ENCODE results near the gene GFI1B.

Gene GFI1B

DNA sequence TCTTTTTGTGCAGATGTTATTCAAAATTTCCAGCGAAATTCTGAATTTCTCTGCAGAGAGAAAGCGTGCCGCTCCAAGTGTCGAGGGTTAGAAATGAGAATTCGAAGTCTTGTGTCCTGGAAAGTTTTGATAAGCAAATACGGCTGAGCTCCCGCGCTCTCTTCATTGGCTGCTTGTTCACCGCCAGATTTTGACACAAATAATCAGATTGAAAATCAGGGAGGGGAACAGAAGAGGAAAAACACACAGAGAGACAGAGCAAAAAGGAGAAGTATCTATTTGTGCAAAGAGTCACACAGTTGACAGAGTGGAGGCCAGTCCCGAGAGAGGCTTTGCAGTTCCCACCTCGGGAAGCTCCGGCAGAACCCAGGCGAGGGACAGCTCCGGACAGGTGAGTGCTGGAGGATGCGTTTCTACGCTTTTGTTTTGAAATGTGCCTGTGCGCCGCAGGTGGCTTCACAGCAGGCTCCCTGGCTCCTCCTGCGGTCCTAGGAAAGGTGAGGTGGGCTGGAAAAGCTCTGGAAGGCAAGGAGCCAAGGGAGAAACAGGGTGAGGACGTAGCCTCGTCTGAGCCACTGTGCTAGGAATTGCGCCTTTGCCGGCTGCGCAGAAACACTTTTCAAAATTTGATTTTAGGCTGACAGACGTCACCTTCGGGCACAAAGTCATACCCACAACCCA lies at the start of gene GFI1B:
Gene GFI1B (plus strand): TSS at position 244 of the 681 bp plus-strand sequence. CDS start 7,985 bp downstream, outside the sequence.
- no peak for TF ChIP-seq JUND (IDR thresholded peaks at IDR 0.05; ENCODE audit: low read depth)
- in situ Hi-C loops (cut with HindIII; ENCODE audit: low pct_unique_long_range_greater_than_20kb, low sequenced_read_pairs), result no loop called here
- peak in 1 of 2 experiments; percentile 68 for DNase-seq (ENCODE audit: low read depth in 1 of 2, low spot score in 1 of 2)

DNA sequence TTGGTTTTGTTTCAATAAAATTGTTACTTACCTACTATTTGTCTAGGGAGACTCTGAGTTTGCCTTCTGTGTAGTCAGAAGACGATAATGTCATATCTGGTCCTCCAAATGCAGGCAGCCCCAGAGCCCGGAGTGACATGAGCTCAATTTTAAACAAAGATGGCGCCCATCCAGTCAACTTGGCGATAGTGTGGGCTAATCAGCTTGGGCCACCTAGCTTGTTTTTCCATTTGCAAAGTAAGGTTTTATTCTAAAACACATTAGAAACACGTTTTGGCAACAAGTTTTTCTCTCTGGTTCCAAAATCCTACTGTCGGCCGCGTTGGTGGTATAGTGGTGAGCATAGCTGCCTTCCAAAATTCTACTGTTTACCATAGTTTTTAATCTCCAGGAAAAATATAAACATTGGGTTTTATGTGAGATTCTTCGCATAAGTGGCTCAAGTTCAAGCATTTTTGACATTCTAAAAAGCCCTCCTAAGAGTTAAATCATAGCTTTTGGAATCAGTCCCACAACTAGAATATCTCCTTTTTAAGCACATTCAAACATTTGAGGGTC lies 47.2 kb upstream of the GFI1B start:
- no peak for TF ChIP-seq JUND (IDR thresholded peaks at IDR 0.05; ENCODE audit: low read depth)
- in situ Hi-C loops (cut with HindIII; ENCODE audit: low pct_unique_long_range_greater_than_20kb, low sequenced_read_pairs), result no loop called here
- no peak for DNase-seq (ENCODE audit: low read depth in 1 of 2, low spot score in 1 of 2)

DNA sequence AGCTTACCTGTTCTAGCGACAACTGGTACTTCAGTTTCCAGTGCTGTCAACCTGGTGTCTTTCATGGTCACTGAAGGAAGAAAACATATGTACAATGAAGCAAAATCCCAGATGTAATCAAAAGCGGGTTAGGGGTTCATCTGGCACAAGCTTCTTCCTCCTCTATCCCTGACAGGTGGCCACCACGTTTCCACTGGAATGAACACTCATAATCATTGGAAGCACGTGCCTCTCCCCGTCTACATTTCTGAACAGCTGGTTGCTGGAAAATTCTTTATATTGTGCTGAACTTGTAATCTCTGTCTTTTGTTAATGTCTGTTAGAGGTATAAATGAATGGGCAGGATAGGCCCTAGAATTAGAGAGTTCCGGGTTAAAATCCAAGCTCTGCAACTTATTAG lies 43.5 kb upstream of the GFI1B start:
- DNase-seq (ENCODE audit: low read depth in 1 of 2, low spot score in 1 of 2), result no peak
- in situ Hi-C loops (cut with HindIII; ENCODE audit: low pct_unique_long_range_greater_than_20kb, low sequenced_read_pairs), result no loop called here
- no peak for TF ChIP-seq JUND (IDR thresholded peaks at IDR 0.05; ENCODE audit: low read depth)

DNA sequence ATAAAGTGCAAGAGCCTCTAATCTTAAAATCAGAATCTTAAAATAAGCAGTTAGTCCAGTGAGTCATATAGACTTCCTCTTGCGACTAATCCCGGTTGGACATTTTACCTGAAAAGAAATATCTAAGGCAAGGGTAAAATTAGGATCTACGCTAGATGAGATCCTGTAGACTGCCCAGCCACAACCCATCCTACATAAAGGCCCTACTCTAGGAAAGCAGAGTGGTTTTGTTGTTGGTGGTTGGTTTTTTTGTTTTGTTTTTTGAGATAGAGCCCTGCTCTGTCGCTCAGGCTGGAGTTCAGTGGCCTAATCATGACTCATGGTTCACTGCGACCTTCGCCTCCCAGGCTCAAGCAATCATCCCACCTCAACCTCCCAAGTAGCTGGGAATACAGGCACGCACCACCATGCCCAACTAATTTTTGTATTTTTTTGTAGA lies 41.0 kb upstream of the GFI1B start:
- in situ Hi-C loops (cut with HindIII; ENCODE audit: low pct_unique_long_range_greater_than_20kb, low sequenced_read_pairs), result no loop called here
- DNase-seq (ENCODE audit: low read depth in 1 of 2, low spot score in 1 of 2), result peak in 1 of 2 experiments; percentile 31
- TF ChIP-seq JUND (IDR thresholded peaks at IDR 0.05; ENCODE audit: low read depth), result no peak

DNA sequence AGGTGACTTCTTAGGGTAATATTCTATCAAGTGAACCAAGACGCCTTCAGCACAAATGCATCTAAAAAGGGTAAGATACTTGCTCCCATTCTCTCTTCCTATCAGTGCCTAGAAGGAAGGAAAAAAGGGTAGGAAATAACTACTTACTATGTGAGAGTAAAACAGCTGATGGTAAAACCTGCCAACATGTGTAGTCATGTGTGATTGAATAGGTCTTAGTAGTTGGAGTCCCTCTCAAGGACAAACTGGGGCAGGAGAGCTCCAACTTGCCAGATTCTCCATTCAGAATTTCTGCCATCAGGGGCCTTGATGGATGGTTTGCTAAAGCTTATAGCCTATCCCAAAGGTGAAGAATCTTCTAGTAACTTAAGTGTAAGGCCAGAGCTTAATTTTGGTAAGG lies 39.3 kb upstream of the GFI1B start:
- no peak for TF ChIP-seq JUND (IDR thresholded peaks at IDR 0.05; ENCODE audit: low read depth)
- in situ Hi-C loops (cut with HindIII; ENCODE audit: low pct_unique_long_range_greater_than_20kb, low sequenced_read_pairs), result no loop called here

DNA sequence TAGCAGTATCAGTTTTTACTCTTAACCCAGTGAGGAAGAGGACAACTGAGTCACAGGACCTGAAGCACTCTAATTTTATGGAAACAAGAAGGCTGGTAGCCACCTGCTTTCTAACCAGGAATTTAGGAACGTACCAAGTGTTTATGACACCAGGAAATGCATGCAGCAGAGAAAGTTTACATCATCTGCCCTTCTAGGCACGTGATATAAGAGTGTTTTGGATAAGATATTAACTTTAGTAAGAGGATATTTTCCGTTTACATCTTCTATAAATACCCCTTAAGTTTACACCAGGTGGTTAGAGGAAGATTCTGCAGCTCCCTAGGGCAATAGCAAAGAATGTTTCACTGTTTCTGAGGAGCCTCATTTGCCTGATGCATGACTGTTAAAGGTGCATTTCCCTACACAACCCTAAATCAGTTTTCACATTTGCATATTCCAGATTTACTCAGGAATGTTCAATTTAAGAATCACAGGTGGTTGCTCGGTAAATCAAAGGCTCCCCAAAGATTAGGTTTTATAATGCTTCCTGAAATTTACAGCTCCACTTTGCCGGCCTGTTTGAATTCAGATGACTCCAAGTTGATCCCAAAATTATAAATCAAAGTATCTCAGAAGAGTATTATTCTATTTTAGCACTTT lies 35.8 kb upstream of the GFI1B start:
- no peak for TF ChIP-seq JUND (IDR thresholded peaks at IDR 0.05; ENCODE audit: low read depth)
- no peak for DNase-seq (ENCODE audit: low read depth in 1 of 2, low spot score in 1 of 2)
- in situ Hi-C loops (cut with HindIII; ENCODE audit: low pct_unique_long_range_greater_than_20kb, low sequenced_read_pairs), result no loop called here

More for the DNA sequence above, 39.3 kb upstream of the GFI1B start:
- DNase-seq (ENCODE audit: low read depth in 1 of 2, low spot score in 1 of 2), result no peak

DNA sequence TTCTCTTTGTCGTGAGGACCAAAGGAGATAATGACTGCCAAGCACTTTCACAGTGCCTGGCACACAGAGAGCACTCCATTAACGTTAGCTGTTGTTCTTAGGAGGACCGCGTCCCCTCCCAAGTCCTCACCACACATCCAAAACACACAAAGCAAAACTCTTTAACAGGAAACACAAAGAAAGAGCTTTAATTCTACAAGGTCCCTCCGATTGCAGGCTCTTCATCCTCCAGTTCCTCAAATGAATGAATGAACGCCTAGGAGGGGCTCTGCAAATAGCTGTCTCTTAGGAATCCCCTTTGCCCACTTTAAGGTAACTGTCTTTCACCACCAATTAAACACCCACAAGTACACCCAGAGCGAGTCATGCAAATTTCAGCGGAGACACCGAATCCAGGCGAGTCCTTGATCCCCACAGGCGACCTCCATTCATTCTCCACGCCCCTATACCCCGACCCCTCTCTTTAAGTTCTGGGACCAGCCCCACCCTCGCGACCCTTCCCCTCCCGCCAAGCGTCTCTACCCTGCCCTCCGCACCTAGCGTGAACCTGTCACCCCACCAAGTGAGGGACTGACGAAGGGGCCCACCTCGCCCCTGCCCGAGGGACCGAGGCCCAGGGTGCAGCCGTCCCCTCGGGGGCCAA lies 34.7 kb upstream of the GFI1B start:
- in situ Hi-C loops (cut with HindIII; ENCODE audit: low pct_unique_long_range_greater_than_20kb, low sequenced_read_pairs), result no loop called here
- no peak for DNase-seq (ENCODE audit: low read depth in 1 of 2, low spot score in 1 of 2)
- no peak for TF ChIP-seq JUND (IDR thresholded peaks at IDR 0.05; ENCODE audit: low read depth)

DNA sequence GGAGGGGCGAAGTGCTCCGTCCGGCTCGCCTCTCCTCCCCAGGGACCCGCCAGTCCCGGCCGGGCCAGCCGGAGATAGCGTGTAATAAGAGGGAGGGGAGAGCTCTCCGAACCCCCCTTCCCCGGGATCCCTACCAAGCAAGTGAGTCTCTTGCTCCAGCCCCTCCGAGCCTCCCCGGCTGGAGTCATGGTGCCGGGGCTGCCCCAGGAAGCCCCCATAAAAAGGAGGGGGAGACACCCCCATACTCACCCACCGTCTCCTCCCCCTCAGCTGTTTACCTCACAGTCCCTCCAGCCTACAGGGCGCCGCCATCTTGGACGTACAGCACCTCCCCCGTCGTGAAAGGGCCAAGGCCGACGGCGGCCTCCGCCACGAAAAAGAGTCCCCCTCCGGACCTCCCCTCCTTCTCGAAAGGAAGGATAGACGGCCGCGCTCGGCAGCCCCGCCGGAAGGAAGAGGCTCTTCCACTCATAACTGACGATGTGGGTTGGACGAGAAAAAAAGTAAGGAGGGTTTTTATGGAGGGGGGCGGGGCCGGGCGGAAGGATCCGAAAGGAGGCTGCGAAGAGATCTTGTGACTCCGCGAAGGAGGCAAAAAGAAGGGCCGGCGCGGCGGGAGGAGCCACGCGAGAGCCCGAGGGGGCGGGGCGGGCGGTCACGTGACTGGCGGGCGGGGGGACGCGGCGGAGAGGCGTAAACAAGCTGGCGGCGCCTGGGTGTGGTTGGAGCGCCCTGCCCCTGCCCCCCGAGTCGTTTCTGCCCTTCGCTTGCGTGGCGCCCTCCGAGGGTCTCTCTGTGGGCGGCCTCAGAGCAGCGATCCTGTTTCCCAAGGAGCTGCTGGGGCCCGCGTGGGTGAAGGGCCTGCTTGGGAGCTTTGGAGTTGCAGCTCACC lies 34.0 kb upstream of the GFI1B start, which contains the start of gene TSC1:
Gene TSC1 (minus strand): TSS at position 323 of the 892 bp plus-strand sequence. CDS start 15,744 bp downstream, outside the sequence.
- in situ Hi-C loops (cut with HindIII; ENCODE audit: low pct_unique_long_range_greater_than_20kb, low sequenced_read_pairs), result no loop called here
- TF ChIP-seq JUND (IDR thresholded peaks at IDR 0.05; ENCODE audit: low read depth), result no peak; the same call in 1 of the 2 replicates
- DNase-seq (ENCODE audit: low read depth in 1 of 2, low spot score in 1 of 2), result peak; percentile 86 to 99

DNA sequence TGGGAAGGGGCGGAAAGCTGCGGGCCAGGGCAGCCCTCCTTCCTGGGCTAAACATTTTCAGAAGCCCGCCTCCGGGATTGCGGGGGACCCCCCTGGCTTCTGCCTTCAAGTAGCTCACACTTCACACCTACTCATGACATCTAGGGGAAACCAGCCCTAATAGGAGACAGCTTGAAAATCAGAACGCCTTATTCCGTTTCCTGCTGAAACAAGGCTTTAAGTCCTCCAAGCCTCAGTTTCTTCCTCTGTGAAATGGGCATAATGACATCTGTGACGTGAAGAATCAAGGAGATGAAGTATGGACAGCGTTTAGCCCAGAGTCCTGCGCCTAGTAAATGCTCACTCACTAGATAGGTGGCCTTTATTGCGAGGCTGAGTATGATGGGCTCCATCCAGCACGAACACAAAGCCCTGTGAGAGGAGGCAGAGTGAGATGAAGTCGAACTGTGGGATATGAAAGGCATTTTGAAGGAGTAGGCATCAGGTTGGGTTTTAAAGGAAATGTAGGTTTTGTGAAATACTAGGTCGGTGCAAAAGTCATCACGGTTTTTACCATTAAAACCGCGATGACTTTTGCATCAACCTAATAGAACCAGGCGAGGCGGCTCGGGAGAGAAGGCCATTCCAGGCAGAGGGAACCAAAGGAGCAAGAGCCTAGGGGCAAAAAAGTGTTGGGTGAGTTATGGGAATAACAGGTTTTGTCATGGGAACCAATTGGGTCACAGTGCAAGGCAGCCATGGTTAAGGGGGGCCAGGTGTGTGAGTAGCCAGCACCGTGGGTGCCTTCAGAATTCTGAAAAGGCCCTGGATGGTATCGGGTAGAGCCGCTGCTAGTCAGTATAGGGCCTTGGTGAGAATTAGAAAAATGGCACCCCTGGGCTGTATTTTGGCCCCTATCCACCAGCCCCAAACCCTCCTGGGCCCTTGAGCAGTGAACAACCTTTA lies 33.0 kb upstream of the GFI1B start:
- DNase-seq (ENCODE audit: low read depth in 1 of 2, low spot score in 1 of 2), result peak in 1 of 2 experiments; percentile 36
- TF ChIP-seq JUND (IDR thresholded peaks at IDR 0.05; ENCODE audit: low read depth), result no peak
- in situ Hi-C loops (cut with HindIII; ENCODE audit: low pct_unique_long_range_greater_than_20kb, low sequenced_read_pairs), result no loop called here

DNA sequence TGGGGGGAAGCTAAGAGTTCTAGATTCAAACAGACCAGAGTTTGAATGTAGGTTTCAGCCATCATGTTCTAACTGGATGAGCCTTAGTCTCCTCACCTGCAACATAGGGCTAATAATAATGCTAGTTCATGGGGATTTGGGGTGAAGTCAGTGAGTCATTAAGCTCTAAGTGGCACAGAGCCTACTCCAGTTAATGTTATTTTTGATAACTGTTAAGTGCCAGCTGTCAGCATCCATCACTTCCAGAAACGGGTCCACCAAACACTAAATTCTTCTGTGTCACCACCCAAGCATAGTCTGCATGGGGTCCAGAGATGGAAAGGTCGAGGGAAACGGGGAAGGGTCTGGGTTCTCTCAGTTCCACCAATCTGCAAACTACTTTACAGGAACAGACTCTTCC lies 32.3 kb upstream of the GFI1B start:
- TF ChIP-seq JUND (IDR thresholded peaks at IDR 0.05; ENCODE audit: low read depth), result no peak
- in situ Hi-C loops (cut with HindIII; ENCODE audit: low pct_unique_long_range_greater_than_20kb, low sequenced_read_pairs), result no loop called here
- no peak for DNase-seq (ENCODE audit: low read depth in 1 of 2, low spot score in 1 of 2)
